ENCODE results near the gene SAG. TPM values are rescaled to one million over a fixed set of nuclear protein-coding genes. Genes with fewer than 3 reads are reported as not detected.

The SAG gene
- total RNA-seq, 6 donors from 2014 or later = 0.17 TPM; not detected in 5

DNA sequence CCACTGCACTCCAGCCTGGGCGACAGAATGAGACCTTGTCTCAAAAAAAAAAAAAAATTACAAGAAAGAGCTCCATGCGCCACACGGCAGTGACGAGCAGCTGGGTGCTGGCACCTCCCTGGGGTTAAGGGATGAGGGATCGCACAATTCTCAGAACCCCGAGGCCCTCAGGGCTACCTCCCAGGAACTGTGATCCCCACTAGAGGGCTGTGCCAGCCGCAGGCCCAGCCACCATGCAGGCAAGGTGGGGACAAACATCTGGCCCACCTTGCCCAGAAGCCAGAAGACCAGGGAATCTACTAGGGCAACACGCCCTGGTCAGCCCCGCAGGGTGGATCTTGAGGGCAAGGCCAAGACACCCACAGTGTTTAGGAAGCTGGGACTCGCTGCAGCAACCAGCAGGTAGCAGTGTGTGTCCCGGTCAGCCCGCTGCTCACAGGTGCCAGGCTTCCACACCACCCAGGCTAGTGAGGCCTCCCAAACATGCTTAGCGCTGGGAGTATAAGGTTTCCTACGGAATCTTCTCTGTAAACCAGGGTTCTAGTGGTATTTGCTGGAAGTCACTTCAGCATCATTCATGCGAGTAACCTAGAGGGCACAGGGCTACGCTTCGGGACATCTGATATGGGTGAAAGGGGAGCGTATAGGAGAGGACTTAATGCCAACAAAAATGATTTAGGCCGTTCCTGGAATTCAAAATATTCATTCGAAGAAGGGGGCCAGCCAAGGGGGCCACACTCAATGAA is 6.7 kb downstream of the SAG start:
- WGBS, 2 donors = 91 to 93% methylated on average over 19 to 20 of the region's 20 CpGs

DNA sequence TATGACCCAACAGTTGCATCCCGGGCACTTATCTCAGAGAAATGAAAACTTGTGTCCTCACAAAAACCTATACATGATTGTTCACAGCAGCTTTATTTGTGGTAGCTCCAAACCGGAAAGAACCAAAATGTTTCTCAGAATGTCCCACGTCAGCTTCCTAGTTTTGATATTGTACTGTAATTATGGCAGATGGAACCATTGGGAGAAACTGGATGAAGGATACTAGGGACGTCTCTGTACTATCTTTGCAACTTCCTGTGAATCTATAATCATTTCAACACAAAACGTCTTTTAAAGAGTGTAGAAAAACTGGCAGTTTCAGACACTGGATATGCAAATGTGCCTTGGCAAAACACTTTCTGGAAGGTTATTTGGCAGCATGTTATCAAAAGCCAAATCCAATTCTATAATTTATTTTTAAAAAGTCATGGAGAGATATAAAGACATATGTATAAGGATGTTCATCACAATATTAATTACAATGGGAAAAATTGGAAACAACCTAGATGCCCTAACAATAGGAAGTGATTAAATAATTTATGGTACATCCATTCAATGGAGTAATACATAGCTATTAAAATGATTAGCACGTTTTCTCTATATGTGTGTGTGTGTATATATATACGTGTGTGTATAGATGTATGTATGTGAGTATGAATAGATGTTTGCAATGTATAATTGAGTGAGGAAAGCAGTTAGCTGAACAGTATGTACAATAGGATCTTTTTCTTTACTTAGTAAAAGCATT is 9.8 kb downstream of the SAG start:
- 69 to 75% methylated on average over 7 of the region's 7 CpGs for WGBS, 2 donors
- Histone ChIP-seq H3K9me3 (no peaks in the 10 kb centered on the region), H3K27ac (no peak overlapping the region), H3K4me3 (no peak overlapping the region), H3K27me3 (no peaks in the 10 kb centered on the region), H3K36me3 (no peaks in the 10 kb centered on the region), H3K4me1 (no peaks in the 10 kb centered on the region)
- ATAC-seq (ENCODE audit: low FRiP score in 2 of 2) (no peak), DNase-seq (no peak)
- TF ChIP-seq, protein P1, sequence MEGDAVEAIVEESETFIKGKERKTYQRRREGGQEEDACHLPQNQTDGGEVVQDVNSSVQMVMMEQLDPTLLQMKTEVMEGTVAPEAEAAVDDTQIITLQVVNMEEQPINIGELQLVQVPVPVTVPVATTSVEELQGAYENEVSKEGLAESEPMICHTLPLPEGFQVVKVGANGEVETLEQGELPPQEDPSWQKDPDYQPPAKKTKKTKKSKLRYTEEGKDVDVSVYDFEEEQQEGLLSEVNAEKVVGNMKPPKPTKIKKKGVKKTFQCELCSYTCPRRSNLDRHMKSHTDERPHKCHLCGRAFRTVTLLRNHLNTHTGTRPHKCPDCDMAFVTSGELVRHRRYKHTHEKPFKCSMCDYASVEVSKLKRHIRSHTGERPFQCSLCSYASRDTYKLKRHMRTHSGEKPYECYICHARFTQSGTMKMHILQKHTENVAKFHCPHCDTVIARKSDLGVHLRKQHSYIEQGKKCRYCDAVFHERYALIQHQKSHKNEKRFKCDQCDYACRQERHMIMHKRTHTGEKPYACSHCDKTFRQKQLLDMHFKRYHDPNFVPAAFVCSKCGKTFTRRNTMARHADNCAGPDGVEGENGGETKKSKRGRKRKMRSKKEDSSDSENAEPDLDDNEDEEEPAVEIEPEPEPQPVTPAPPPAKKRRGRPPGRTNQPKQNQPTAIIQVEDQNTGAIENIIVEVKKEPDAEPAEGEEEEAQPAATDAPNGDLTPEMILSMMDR (IDR thresholded peaks at IDR 0.05) = no peak
- TF ChIP-seq EP300 (IDR thresholded peaks at IDR 0.05) (no peak), POLR2AphosphoS5 (IDR thresholded peaks at IDR 0.05) (no peak), POLR2A (IDR thresholded peaks at IDR 0.05) (no peak)

More for the DNA sequence above, 6.7 kb downstream of the SAG start:
- Histone ChIP-seq H3K36me3 (no peaks in the 10 kb centered on the region), H3K4me1 (no peaks in the 10 kb centered on the region), H3K27ac (no peak overlapping the region), H3K9me3 (no peaks in the 10 kb centered on the region), H3K27me3 (no peaks in the 10 kb centered on the region), H3K4me3 (no peak overlapping the region)
- DNase-seq (no peak), ATAC-seq (ENCODE audit: low FRiP score in 2 of 2) (no peak)
- TF ChIP-seq POLR2A (IDR thresholded peaks at IDR 0.05) (no peak), EP300 (IDR thresholded peaks at IDR 0.05) (no peak), POLR2AphosphoS5 (IDR thresholded peaks at IDR 0.05) (no peak)
- TF ChIP-seq, protein P1 (IDR thresholded peaks at IDR 0.05) = no peak

DNA sequence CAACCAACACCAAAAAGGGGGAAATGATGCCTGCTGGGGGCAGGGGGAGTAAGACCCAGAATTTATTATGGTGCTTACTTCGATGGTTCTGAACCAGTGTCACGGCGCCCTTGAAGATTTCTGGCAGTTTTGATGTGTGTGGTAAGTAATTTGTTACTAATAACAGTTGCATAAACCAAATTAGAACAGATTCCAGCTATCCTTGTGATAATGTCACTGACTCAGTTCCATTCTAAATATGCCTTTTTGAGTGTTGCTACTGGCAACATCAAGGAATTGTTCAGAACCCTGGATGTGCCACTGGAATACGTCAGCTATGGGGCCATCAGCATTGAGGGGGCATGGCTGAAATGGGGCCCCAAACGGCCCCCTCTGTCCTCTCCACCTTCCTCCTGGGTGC is 11.6 kb downstream of the SAG start:
- Histone ChIP-seq H3K4me1 (no peaks in the 10 kb centered on the region), H3K27ac (no peak overlapping the region), H3K9me3 (no peaks in the 10 kb centered on the region), H3K4me3 (no peak overlapping the region), H3K36me3 (no peaks in the 10 kb centered on the region), H3K27me3 (no peaks in the 10 kb centered on the region)
- ATAC-seq (ENCODE audit: low FRiP score in 2 of 2) (no peak), DNase-seq (no peak)
- WGBS, 2 donors = 75 to 83% methylated on average over 5 of the region's 5 CpGs
- TF ChIP-seq, protein P1 (IDR thresholded peaks at IDR 0.05) = no peak
- TF ChIP-seq POLR2A (IDR thresholded peaks at IDR 0.05) (no peak), EP300 (IDR thresholded peaks at IDR 0.05) (no peak), POLR2AphosphoS5 (IDR thresholded peaks at IDR 0.05) (no peak)

DNA sequence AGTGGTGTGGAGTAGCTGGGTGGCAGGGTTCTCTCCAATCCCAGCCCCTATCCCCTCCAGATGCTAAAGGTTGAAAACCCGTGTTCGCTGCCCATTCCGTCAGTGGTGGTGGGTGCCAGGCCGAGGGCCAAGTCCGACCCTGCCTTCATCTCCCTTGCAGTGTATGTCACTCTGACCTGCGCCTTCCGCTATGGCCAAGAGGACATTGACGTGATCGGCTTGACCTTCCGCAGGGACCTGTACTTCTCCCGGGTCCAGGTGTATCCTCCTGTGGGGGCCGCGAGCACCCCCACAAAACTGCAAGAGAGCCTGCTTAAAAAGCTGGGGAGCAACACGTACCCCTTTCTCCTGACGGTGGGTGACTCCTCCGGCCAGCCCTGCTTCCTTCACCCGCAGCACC is 12.9 kb downstream of the SAG start:
- no peak for TF ChIP-seq POLR2AphosphoS5 (IDR thresholded peaks at IDR 0.05)
- no peak for TF ChIP-seq EP300 (IDR thresholded peaks at IDR 0.05)
- no peak for TF ChIP-seq POLR2A (IDR thresholded peaks at IDR 0.05)
- TF ChIP-seq, protein P1 (IDR thresholded peaks at IDR 0.05) = no peak
- no peaks in the 10 kb centered on the region for H3K27me3 ChIP-seq
- 94 to 98% methylated on average over 17 of the region's 17 CpGs for WGBS, 2 donors
- DNase-seq (no peak), ATAC-seq (ENCODE audit: low FRiP score in 2 of 2) (no peak)
- H3K27ac ChIP-seq = no peak overlapping the region
- no peaks in the 10 kb centered on the region for H3K4me1 ChIP-seq
- no peak overlapping the region for H3K4me3 ChIP-seq
- H3K9me3 ChIP-seq = no peaks in the 10 kb centered on the region
- H3K36me3 ChIP-seq = no peaks in the 10 kb centered on the region

All from upper lobe of left lung (tissue), 6 donors.